HEK293T (cell line): ENCODE measurements around the gene CKB.

Experiments
- CTCF ChIA-PET: fragments of 350-600 bp; formaldehyde crosslinking; extraction: SDS; loops from one replicate; lab custom pipeline; 2021; ENCODE audit warnings: antibody characterized with exemption, inconsistent platforms; lab: Yijun Ruan, JAX
- POLR2A ChIA-PET: fragments of 350-600 bp; formaldehyde crosslinking; extraction: SDS; loops from one replicate; lab custom pipeline; 2020; ENCODE audit warnings: antibody characterized with exemption, inconsistent platforms; lab: Yijun Ruan, JAX
- DNase-seq: peaks from one replicate; pipeline ENCODE4 v3.0.0; 2012; ENCODE audit warnings: mixed read lengths; ENCODE audit errors: extremely low spot score
- ARNT ChIP-seq: fragments of 450-650 bp; IDR thresholded peaks from 2 replicates; pipeline ENCODE4 v1.6.1; 2017; ENCODE audit warnings: mild to moderate bottlenecking
- BHLHE40 ChIP-seq: fragments of 450-650 bp; IDR thresholded peaks from 2 replicates; pipeline ENCODE4 v1.6.1; 2016; ENCODE audit warnings: mild to moderate bottlenecking, moderate library complexity, borderline replicate concordance
- CTBP1 ChIP-seq: fragments of 450-650 bp; IDR thresholded peaks from 2 replicates; pipeline ENCODE4 v1.6.1; 2016; ENCODE audit warnings: borderline replicate concordance
- ELF4 ChIP-seq: fragments of 450-650 bp; IDR thresholded peaks from 2 replicates; pipeline ENCODE4 v1.6.1; 2017; ENCODE audit warnings: antibody characterized with exemption
- FOXA1 ChIP-seq: fragments of 450-650 bp; IDR thresholded peaks from 2 replicates; pipeline ENCODE4 v1.6.1; 2016; ENCODE audit warnings: mild to moderate bottlenecking
- FOXK2 ChIP-seq: fragments of 450-650 bp; IDR thresholded peaks from 2 replicates; pipeline ENCODE4 v1.6.1; 2016; ENCODE audit warnings: mild to moderate bottlenecking
- FOXM1 ChIP-seq: fragments of 450-650 bp; IDR thresholded peaks from 2 replicates; pipeline ENCODE4 v1.6.1; 2017; ENCODE audit warnings: mild to moderate bottlenecking, borderline replicate concordance
- HDGF ChIP-seq: fragments of 450-650 bp; IDR thresholded peaks from 2 replicates; pipeline ENCODE4 v1.6.1; 2017; ENCODE audit warnings: antibody characterized with exemption, borderline replicate concordance
- L3MBTL2 ChIP-seq: fragments of 450-650 bp; conservative IDR thresholded peaks from 2 replicates; pipeline ENCODE4 v1.6.1; 2016; ENCODE audit warnings: mild to moderate bottlenecking
- LEF1 ChIP-seq: fragments of 450-650 bp; IDR thresholded peaks from 2 replicates; pipeline ENCODE4 v1.6.1; 2017; ENCODE audit warnings: mild to moderate bottlenecking, borderline replicate concordance
- NFRKB ChIP-seq: fragments of 450-650 bp; IDR thresholded peaks from 2 replicates; pipeline ENCODE4 v1.6.1; 2016; ENCODE audit warnings: mild to moderate bottlenecking, moderate library complexity
- PKNOX1 ChIP-seq: fragments of 450-650 bp; IDR thresholded peaks from 2 replicates; pipeline ENCODE4 v1.6.1; 2016
- SP1 ChIP-seq: fragments of 450-650 bp; IDR thresholded peaks from 2 replicates; pipeline ENCODE4 v1.6.1; 2017
- SUZ12 ChIP-seq: fragments of 450-650 bp; IDR thresholded peaks from 2 replicates; pipeline ENCODE4 v1.6.1; 2016; ENCODE audit warnings: mild to moderate bottlenecking
- TARDBP ChIP-seq: fragments of 450-650 bp; IDR thresholded peaks from 2 replicates; pipeline ENCODE4 v1.6.1; 2016
- ZNF384 ChIP-seq: fragments of 450-650 bp; IDR thresholded peaks from 2 replicates; pipeline ENCODE4 v1.6.1; 2016

Gene CKB

DNA sequence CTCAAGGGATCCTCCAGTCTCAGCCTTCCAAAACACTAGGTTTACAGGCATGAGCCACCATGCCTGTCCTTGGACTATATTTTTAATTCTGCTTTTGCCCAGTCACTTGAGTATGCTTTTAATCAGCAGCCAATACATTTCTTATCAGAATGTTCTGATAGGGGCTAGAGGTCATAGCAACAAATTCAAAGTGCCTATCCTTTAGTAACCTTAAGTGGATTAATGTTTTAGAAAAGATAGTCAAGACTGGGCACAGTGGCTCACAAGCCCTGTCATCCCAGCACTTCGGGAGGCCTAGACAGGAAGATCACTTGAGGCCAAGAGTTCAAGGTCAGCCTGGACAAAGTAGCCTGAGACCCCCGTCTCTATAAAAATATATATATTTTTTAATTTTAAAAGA lies 37.1 kb downstream of the CKB start:
- ChIA-PET CTCF (interaction anchor here (0.6 kb wide), 1 partner anchor 91 kb away, joined by 3 read pairs; no protein-coding TSS in a partner anchor), POLR2A (interaction anchor here (0.6 kb wide), 1 partner anchor 35 kb away, joined by 3 read pairs; no protein-coding TSS in a partner anchor)
- TF ChIP-seq ELF4 (no peak), HDGF (no peak), CTBP1 (no peak), NFRKB (no peak), FOXA1 (no peak), ARNT (no peak), FOXM1 (no peak), FOXK2 (no peak), BHLHE40 (no peak), ZNF384 (no peak), SP1 (no peak), PKNOX1 (no peak), SUZ12 (no peak)
- no peak for DNase-seq

DNA sequence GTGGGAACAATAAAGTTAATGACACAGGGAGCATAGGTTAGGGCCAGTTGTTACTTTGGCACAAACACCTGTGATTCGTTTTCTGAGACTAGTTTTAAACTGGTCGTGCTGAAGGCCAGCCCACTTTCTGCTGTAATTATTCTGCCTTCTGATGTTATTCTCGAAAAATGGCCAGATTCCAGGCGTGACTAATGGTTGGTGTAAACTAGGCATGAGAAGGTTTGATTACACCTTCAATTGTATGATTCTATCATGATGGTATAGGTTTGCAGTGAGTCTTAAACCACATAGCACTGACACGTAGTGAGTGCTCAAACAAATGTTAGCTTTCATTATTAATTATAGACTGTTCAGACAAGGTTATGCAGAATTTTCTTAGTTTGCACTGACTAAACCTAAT lies 39.0 kb downstream of the CKB start:
- DNase-seq: no peak
- POLR2A ChIA-PET: no interaction called here
- TF ChIP-seq NFRKB (no peak), FOXM1 (no peak), TARDBP (no peak), CTBP1 (no peak), LEF1 (no peak), ELF4 (no peak), FOXA1 (no peak), SUZ12 (no peak)
- CTCF ChIA-PET: no interaction called here

GRCh38 chr14:103480595-103480994 lies 42.0 kb downstream of the CKB start:
- no peak for DNase-seq
- ChIA-PET POLR2A (no interaction called here), CTCF (no interaction called here)
- TF ChIP-seq FOXK2 (no peak), TARDBP (no peak), FOXM1 (no peak), L3MBTL2 (no peak), SUZ12 (no peak), ZNF384 (no peak)

DNA sequence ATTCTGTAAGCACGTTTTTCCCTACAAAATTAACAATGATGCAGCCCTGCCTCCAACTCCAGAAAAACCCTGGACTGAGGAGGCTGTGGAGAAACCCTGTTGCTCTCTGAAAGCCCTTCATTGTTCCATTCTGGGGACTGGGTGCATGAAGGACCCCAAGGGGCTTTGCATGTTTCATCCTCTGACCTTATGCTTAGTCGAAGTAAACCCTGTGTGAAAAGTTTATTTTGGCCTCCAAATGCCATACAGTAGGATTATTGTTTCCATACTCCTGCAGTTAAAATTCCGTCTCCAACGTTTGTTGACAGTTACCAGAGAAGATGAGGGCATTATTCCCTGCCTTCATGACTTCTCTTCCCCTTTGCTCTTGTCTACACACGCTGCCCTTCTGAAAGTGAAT lies 46.0 kb downstream of the CKB start:
- TF ChIP-seq NFRKB (no peak), PKNOX1 (no peak), CTBP1 (no peak), BHLHE40 (no peak), FOXM1 (no peak), SP1 (no peak), L3MBTL2 (no peak), SUZ12 (no peak), FOXA1 (no peak), LEF1 (no peak), ARNT (no peak)
- DNase-seq: no peak
- POLR2A ChIA-PET: interaction anchor here (1.1 kb wide), 1 partner anchor 82 kb away, joined by 3 read pairs; no protein-coding TSS in a partner anchor
- CTCF ChIA-PET: no interaction called here

DNA sequence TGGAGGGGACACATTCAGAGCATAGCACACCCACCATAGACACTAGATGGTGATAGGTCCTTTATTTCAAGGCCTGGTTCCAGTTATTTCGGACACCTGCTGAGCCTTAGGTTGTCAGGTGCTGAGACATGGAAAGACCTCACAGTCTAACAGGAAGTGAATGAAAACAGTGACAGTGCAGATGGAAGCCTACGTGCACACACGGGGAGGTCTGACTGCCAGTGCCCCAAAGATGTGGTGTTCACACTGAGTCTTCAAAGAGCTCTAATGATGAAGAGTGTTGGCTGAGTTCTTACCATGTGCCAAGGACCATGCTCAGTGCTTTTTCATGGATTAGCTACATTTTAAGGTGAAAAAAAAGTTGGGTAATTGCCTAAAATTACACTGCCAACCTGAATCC lies 46.6 kb downstream of the CKB start:
- ChIA-PET CTCF (no interaction called here), POLR2A (interaction anchor here (1.1 kb wide), 1 partner anchor 82 kb away, joined by 3 read pairs; no protein-coding TSS in a partner anchor)
- TF ChIP-seq CTBP1 (no peak), SUZ12 (no peak), FOXK2 (no peak)
- DNase-seq: no peak

DNA sequence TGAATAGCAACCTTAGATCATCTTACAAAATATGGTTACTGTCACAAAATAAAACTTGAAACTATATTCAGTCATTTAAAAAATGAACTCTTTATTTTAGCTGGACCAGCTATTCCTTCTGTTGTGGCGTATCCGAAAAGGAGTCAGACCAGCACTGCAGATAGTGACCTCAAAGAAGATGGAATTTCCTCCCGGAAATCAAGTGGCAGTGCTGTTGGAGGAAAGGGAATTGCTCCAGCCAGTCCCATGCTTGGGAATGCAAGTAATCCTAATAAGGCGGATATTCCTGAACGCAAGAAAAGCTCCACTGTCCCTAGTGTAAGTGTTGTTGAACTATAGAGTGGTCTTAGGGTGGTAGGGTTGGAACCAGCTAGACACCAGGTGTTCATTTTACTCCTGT lies 47.7 kb downstream of the CKB start:
- no peak for DNase-seq
- ChIA-PET POLR2A (interaction anchor here (0.5 kb wide), 1 partner anchor 129 kb away, joined by 3 read pairs; no protein-coding TSS in a partner anchor), CTCF (no interaction called here)
- TF ChIP-seq TARDBP (no peak), CTBP1 (no peak), PKNOX1 (no peak), HDGF (no peak), L3MBTL2 (no peak), SUZ12 (no peak), NFRKB (no peak), FOXM1 (no peak), ARNT (no peak), BHLHE40 (no peak), FOXK2 (no peak), FOXA1 (no peak), SP1 (no peak), LEF1 (no peak), ZNF384 (no peak), ELF4 (no peak)
